IMR-90 (cell line): ENCODE measurements around the gene GOLGA3. TPM values are rescaled to one million over a fixed set of nuclear protein-coding genes. Genes with fewer than 3 reads are reported as not detected.

Experiments
- ATAC-seq: fragments of 200-7000 bp; cut with Tn5 transposase; 2 replicates; pipeline ENCODE4 v1.9.1; 2020; ENCODE audit warnings: low read depth, mild to moderate bottlenecking, moderate library complexity
- BruUV-seq: library from RNA; stranded (reverse); fragments of 400-500 nt; replicated peaks from 2 replicates; lab custom pipeline; 2021; lab: Mats Ljungman, UMichigan
- CTCF ChIA-PET: fragments of 300-600 bp; formaldehyde crosslinking; extraction: SDS; loops from one replicate; lab custom pipeline; 2021; ENCODE audit warnings: antibody characterized with exemption; lab: Yijun Ruan, JAX
- POLR2A ChIA-PET: fragments of 300-600 bp; sonication (Branson Sonifier 250); formaldehyde crosslinking; loops from one replicate; lab custom pipeline; 2022; ENCODE audit warnings: antibody characterized with exemption; ENCODE audit not compliant: unreplicated experiment; lab: Charles Lee
- DNase-seq: peaks from one replicate; pipeline ENCODE4 v3.0.0; 2013
- H2AFZ ChIP-seq: replicated peaks from 2 replicates; pipeline ENCODE3; 2013; ENCODE audit warnings: low read length, mild to moderate bottlenecking; ENCODE audit not compliant: poor library complexity
- H2AK5ac ChIP-seq: 2 replicates; pipeline ENCODE4 v1.6.1; 2013; ENCODE audit warnings: low read depth, low read length, inconsistent platforms
- H2AK9ac ChIP-seq: replicated peaks from 2 replicates; pipeline ENCODE3; 2013; ENCODE audit warnings: mild to moderate bottlenecking, low read depth, low read length, moderate library complexity; ENCODE audit not compliant: poor library complexity
- H2BK120ac ChIP-seq: 2 replicates; pipeline ENCODE4 v1.6.1; 2013; ENCODE audit warnings: low read depth, low read length, inconsistent platforms
- H2BK15ac ChIP-seq: 3 replicates; pipeline ENCODE4 v1.6.1; 2013; ENCODE audit warnings: low read depth, low read length, inconsistent platforms
- H2BK20ac ChIP-seq: 2 replicates; pipeline ENCODE4 v1.6.1; 2013; ENCODE audit warnings: low read depth, mild to moderate bottlenecking, inconsistent platforms, low read length, moderate library complexity
- H2BK5ac ChIP-seq: 2 replicates; pipeline ENCODE4 v1.6.1; 2013; ENCODE audit warnings: mild to moderate bottlenecking, low read depth, low read length, inconsistent platforms; ENCODE audit not compliant: poor library complexity, severe bottlenecking
- H3K14ac ChIP-seq: replicated peaks from 2 replicates; pipeline ENCODE4 v1.6.1; 2013; ENCODE audit warnings: low read depth, low read length, inconsistent platforms
- H3K18ac ChIP-seq: 2 replicates; pipeline ENCODE4 v1.6.1; 2013; ENCODE audit warnings: low read depth, low read length, control low read depth
- H3K23ac ChIP-seq: 2 replicates; pipeline ENCODE4 v1.6.1; 2013; ENCODE audit warnings: low read depth, low read length, inconsistent platforms
- H3K27ac ChIP-seq: 2 replicates; pipeline ENCODE4 v1.5.1; 2013; ENCODE audit warnings: mild to moderate bottlenecking, control low read depth, low read length; ENCODE audit not compliant: insufficient read depth
- H3K27me3 ChIP-seq: 2 replicates; pipeline ENCODE4 v1.6.1; 2013; ENCODE audit warnings: low read length; ENCODE audit not compliant: control insufficient read depth, insufficient read depth
- H3K36me3 ChIP-seq: 2 replicates; pipeline ENCODE4 v1.6.1; 2013; ENCODE audit warnings: low read length, mixed read lengths; ENCODE audit not compliant: control insufficient read depth, insufficient read depth
- H3K4ac ChIP-seq: 2 replicates; pipeline ENCODE4 v1.6.1; 2013; ENCODE audit warnings: low read depth, low read length, inconsistent platforms
- H3K4me1 ChIP-seq: 2 replicates; pipeline ENCODE4 v1.6.1; 2013; ENCODE audit warnings: low read length, mixed read lengths; ENCODE audit not compliant: control insufficient read depth, insufficient read depth
- H3K4me2 ChIP-seq: 2 replicates; pipeline ENCODE4 v1.6.1; 2013; ENCODE audit warnings: low read depth, mild to moderate bottlenecking, control low read depth, low read length, moderate library complexity
- H3K4me3 ChIP-seq: 2 replicates; pipeline ENCODE4 v1.5.1; 2013; ENCODE audit warnings: low read depth, mild to moderate bottlenecking, control low read depth, low read length, moderate library complexity; ENCODE audit not compliant: insufficient read depth
- H3K56ac ChIP-seq: 2 replicates; pipeline ENCODE4 v1.6.1; 2013; ENCODE audit warnings: low read length, inconsistent platforms; ENCODE audit not compliant: insufficient read depth; ENCODE audit errors: extremely low read depth
- H3K79me1 ChIP-seq, 2 experiments: 2 replicates each; pipeline ENCODE4 v1.6.1; 2013; ENCODE audit warnings: low read length in 2 of 2, inconsistent platforms in 1 of 2, low read depth in 1 of 2
- H3K9ac ChIP-seq: 2 replicates; pipeline ENCODE4 v1.6.1; 2013; ENCODE audit warnings: low read depth, low read length, control low read depth
- H3K9me1 ChIP-seq: 2 replicates; pipeline ENCODE4 v1.6.1; 2013; ENCODE audit warnings: low read length, inconsistent platforms; ENCODE audit not compliant: insufficient read depth
- H3K9me3 ChIP-seq: 2 replicates; pipeline ENCODE4 v1.6.1; 2013; ENCODE audit warnings: low read length; ENCODE audit not compliant: control insufficient read depth, insufficient read depth
- H4K20me1 ChIP-seq: 2 replicates; pipeline ENCODE4 v1.6.1; 2013; ENCODE audit warnings: low read length, inconsistent platforms; ENCODE audit not compliant: insufficient read depth
- H4K5ac ChIP-seq: 2 replicates; pipeline ENCODE4 v1.6.1; 2013; ENCODE audit warnings: mild to moderate bottlenecking, low read depth, low read length, control low read depth
- H4K8ac ChIP-seq, 2 experiments: 2 replicates each; pipeline ENCODE4 v1.6.1; 2013; ENCODE audit warnings: low read depth in 2 of 2, low read length in 2 of 2, control low read depth in 1 of 2, inconsistent platforms in 1 of 2
- H4K91ac ChIP-seq: 2 replicates; pipeline ENCODE4 v1.6.1; 2013; ENCODE audit warnings: low read depth, low read length, inconsistent platforms; ENCODE audit not compliant: insufficient read depth
- MAFK ChIP-seq: IDR thresholded peaks from 2 replicates; pipeline ENCODE4 v1.6.1; 2012; ENCODE audit warnings: low read depth, low read length, improper control_type of control experiment
- MAZ ChIP-seq: IDR thresholded peaks from 2 replicates; pipeline ENCODE4 v1.6.1; 2012; ENCODE audit warnings: low read depth, mild to moderate bottlenecking, low read length, improper control_type of control experiment, moderate library complexity, borderline replicate concordance
- POLR2A ChIP-seq: IDR thresholded peaks from 2 replicates; pipeline ENCODE4 v1.6.1; 2012; ENCODE audit warnings: mild to moderate bottlenecking, low read depth, low read length
- RCOR1 ChIP-seq: IDR thresholded peaks from 2 replicates; pipeline ENCODE4 v1.6.1; 2012; ENCODE audit warnings: mild to moderate bottlenecking, low read length, improper control_type of control experiment; ENCODE audit not compliant: insufficient replicate concordance
- WGBS, 2 experiments: methylation state at CpG; one replicate each; pipeline versions ENCODE4 v1.1.5 to v1.1.7; 2013; ENCODE audit warnings: missing lambda C conversion rate in 2 of 2; ENCODE audit not compliant: insufficient read length in 1 of 2; ENCODE audit errors: extremely low coverage in 2 of 2; 5-methylcytosine and 5-hydroxymethylcytosine counted together
- dilution Hi-C: fragments of 300-500 bp; cut with HindIII; formaldehyde crosslinking; loops from one replicate; pipeline ENCODE4 v1.14.3; 2018; ENCODE audit warnings: low sequenced_read_pairs; ENCODE audit not compliant: unreplicated experiment
- in situ Hi-C: fragments of 300-500 bp; cut with MboI; formaldehyde crosslinking; loops from 3 replicates; pipeline ENCODE4 v1.14.3; 2019; ENCODE audit warnings: low sequenced_read_pairs, inconsistent platforms, mixed read lengths
- intact Hi-C: fragments of 100-400 bp; cut with micrococcal nuclease; formaldehyde crosslinking; loops from 2 replicates; pipeline ENCODE4 v1.10.0; 2022
- polyA plus RNA-seq, 3 experiments: library from polyadenylated mRNA; depleted of rRNA; stranded (reverse); fragments of >200 nt; gene quantifications; 2 replicates each; pipeline ENCODE4 v1.2.3, GENCODE V29; 2012; ENCODE audit warnings: low replicate concordance in 1 of 3
- total RNA-seq: library from RNA; depleted of rRNA; stranded (reverse); fragments of >200 nt; gene quantifications from 2 replicates; pipeline ENCODE4 v1.2.3, GENCODE V29; 2012
- TF ChIP-seq, protein P1 (sequence below): conservative IDR thresholded peaks from 2 replicates; pipeline ENCODE4 v1.5.1; 2012; ENCODE audit warnings: mild to moderate bottlenecking, low read depth, low read length, improper control_type of control experiment

The GOLGA3 gene
- total and polyA plus RNA-seq, 2 of the 4 experiments (the other 2 are of a cell fraction), result 39.6 to 99.8 TPM

DNA sequence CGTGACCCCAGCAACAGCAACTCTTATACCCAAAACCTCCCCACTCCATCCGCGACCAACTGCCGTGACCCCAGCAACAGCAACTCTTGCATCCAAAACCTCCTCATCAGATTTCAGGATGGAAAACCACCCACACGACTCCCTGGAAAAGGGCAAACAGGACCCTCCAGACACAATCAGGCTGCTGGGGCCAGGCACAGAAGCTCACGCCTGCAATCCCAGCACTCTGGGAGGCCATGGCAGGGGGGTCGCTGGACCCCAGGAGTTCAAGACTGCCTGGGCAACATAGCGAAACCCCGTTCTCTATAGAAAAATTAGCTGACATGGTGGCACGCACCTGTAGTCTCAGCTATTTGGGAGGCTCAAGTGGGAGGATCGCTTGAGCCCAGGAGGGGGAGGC lies 98.3 kb downstream of the GOLGA3 start:
- H2AK9ac ChIP-seq, result no peak overlapping the region
- peaks cover 75% of the 10 kb centered on the region for H3K36me3 ChIP-seq
- peaks cover 11% of the 10 kb centered on the region for H4K20me1 ChIP-seq
- in situ Hi-C loops, result no loop called here
- H3K9ac ChIP-seq, result no peak overlapping the region
- POLR2A ChIA-PET, result no interaction called here
- BruUV-seq, result no TSS peak
- no peak overlapping the region for H2BK120ac ChIP-seq
- no peak overlapping the region for H3K4me3 ChIP-seq
- H3K4ac ChIP-seq, result no peak overlapping the region
- dilution Hi-C loops, result no loop called here
- TF ChIP-seq POLR2A (no peak), MAZ (no peak), MAFK (no peak), RCOR1 (no peak)
- TF ChIP-seq, protein P1, sequence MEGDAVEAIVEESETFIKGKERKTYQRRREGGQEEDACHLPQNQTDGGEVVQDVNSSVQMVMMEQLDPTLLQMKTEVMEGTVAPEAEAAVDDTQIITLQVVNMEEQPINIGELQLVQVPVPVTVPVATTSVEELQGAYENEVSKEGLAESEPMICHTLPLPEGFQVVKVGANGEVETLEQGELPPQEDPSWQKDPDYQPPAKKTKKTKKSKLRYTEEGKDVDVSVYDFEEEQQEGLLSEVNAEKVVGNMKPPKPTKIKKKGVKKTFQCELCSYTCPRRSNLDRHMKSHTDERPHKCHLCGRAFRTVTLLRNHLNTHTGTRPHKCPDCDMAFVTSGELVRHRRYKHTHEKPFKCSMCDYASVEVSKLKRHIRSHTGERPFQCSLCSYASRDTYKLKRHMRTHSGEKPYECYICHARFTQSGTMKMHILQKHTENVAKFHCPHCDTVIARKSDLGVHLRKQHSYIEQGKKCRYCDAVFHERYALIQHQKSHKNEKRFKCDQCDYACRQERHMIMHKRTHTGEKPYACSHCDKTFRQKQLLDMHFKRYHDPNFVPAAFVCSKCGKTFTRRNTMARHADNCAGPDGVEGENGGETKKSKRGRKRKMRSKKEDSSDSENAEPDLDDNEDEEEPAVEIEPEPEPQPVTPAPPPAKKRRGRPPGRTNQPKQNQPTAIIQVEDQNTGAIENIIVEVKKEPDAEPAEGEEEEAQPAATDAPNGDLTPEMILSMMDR, result no peak
- WGBS, 2 experiments, result 80% methylated on average over 1 of the region's 11 CpGs; no CpG with 5 or more reads in 1 of the 2 experiments
- no peaks in the 10 kb centered on the region for H3K9me3 ChIP-seq
- no peak overlapping the region for H2AFZ ChIP-seq
- no peak overlapping the region for H2AK5ac ChIP-seq
- no peak overlapping the region for H3K23ac ChIP-seq
- CTCF ChIA-PET, result no interaction called here
- H3K14ac ChIP-seq, result no peak overlapping the region
- no peak overlapping the region for H2BK15ac ChIP-seq
- H4K5ac ChIP-seq, result no peak overlapping the region
- no peak overlapping the region for H3K4me2 ChIP-seq
- ATAC-seq, result no peak
- H3K56ac ChIP-seq, result no peak overlapping the region
- H4K91ac ChIP-seq, result no peak overlapping the region
- H4K8ac ChIP-seq, result no peak overlapping the region
- H3K18ac ChIP-seq, result no peak overlapping the region
- no peaks in the 10 kb centered on the region for H3K4me1 ChIP-seq
- no peak for DNase-seq
- H2BK20ac ChIP-seq, result no peak overlapping the region
- no peaks in the 10 kb centered on the region for H3K9me1 ChIP-seq
- peaks cover 20 to 26% of the 10 kb centered on the region in 2 experiments for H3K79me1 ChIP-seq
- no peak overlapping the region for H3K27ac ChIP-seq
- intact Hi-C loops, result no loop called here
- H3K27me3 ChIP-seq, result no peaks in the 10 kb centered on the region
- H2BK5ac ChIP-seq, result no peak overlapping the region
